Measurements from ENCODE around the gene RCSD1.

Gene RCSD1

DNA sequence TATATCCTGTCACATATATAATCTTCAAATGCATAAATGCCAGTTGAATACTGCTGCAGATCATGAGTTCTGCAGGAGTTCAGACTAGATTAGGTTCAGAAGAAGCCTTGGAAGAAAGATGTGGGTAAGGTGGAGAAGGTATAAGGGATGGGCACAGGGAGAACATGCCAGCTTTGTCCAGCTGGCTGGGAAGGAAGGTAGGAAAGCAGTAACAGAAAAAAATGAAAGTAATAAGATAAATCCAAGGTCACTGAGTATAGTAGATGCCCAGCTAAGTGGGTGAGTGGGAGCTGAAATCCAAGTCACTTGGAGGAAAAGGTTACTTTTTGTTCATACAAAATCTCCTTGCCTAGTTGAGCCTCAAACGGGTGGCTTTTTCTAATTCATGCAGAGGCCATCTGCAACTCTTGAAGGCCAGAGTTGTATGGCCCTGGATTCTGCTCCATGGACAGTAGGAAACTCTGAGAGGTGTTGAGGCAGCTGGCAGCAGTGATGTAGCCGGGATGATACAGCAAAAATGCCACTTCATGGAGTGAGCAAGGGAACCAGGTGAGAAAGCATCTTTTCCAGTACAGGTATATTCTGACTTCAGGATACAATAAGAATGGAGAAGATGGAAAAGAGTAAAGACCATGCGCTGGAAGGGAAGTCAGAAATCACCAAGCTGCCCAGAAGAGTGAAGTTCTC, 3.4 kb downstream of the RCSD1 start:
- H3K27ac ChIP-seq (ENCODE audit: low read length), result no peak overlapping the region
- no peak overlapping the region for H3K4me3 ChIP-seq (ENCODE audit: low read length)
- no peaks in the 10 kb centered on the region for H3K9me3 ChIP-seq (ENCODE audit: control insufficient read depth, low read depth, low read length)
- H3K9ac ChIP-seq (ENCODE audit: low read length), result no peak overlapping the region
- H3K36me3 ChIP-seq (ENCODE audit: control insufficient read depth, low read depth, low read length), result no peaks in the 10 kb centered on the region
- peaks cover 21% of the 10 kb centered on the region for H3K4me1 ChIP-seq (ENCODE audit: control insufficient read depth, low read depth, low read length)
- H3K27me3 ChIP-seq (ENCODE audit: control insufficient read depth, insufficient read depth, low read length), result peaks cover 63% of the 10 kb centered on the region

DNA sequence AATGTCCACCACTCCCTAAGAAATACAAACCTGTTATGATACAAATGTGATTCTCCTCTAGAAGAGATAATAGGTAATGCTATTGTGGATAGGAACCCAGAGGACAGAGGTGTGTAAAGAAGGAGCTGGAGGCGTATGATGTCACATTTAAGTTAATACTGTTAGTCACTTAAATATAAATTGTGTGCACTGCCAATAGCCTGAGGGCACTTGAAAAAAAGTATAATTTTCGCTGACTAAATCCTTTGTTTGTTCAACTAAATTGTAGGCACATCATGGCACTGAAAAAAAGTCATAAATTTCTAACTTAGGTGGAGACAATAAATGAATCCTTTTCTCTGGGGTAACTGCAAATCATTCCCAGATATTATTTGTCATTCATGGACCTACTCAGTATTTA, 4.4 kb downstream of the RCSD1 start:
- H3K4me3 ChIP-seq (ENCODE audit: low read length), result no peak overlapping the region
- H3K27me3 ChIP-seq (ENCODE audit: control insufficient read depth, insufficient read depth, low read length), result peaks cover 52% of the 10 kb centered on the region
- no peak overlapping the region for H3K27ac ChIP-seq (ENCODE audit: low read length)
- H3K9me3 ChIP-seq (ENCODE audit: control insufficient read depth, low read depth, low read length), result no peaks in the 10 kb centered on the region
- peaks cover 21% of the 10 kb centered on the region for H3K4me1 ChIP-seq (ENCODE audit: control insufficient read depth, low read depth, low read length)
- no peaks in the 10 kb centered on the region for H3K36me3 ChIP-seq (ENCODE audit: control insufficient read depth, low read depth, low read length)
- H3K9ac ChIP-seq (ENCODE audit: low read length), result no peak overlapping the region

DNA sequence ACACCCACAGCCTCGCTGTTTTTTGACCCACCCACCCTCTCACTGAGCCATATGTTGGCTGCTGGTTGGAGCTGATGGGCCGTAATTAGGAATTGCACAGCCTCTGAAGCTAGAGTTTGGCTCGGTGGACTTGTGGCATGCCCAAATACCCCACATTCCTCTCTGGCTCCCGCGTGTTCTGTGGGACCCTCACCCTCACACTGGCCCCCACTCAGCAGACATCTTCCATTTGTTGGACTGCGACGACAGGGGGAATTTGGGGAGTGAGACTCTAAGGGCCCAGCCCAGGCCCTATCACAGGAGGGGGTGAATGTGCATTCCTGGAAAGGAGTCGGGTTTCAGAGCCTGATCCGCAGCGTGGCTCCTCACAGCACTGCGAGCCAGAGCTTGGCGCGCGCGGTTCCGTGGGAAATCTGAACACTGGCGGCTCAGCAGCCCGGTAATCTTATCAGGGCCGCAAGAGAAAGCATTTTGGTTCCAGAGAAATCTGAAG, 5.2 kb downstream of the RCSD1 start:
- H3K27me3 ChIP-seq (ENCODE audit: control insufficient read depth, insufficient read depth, low read length), result peaks cover 46% of the 10 kb centered on the region
- peaks cover 21% of the 10 kb centered on the region for H3K4me1 ChIP-seq (ENCODE audit: control insufficient read depth, low read depth, low read length)
- H3K27ac ChIP-seq (ENCODE audit: low read length), result no peak overlapping the region
- H3K4me3 ChIP-seq (ENCODE audit: low read length), result peak overlapping the region; percentile 8
- no peaks in the 10 kb centered on the region for H3K36me3 ChIP-seq (ENCODE audit: control insufficient read depth, low read depth, low read length)
- H3K9ac ChIP-seq (ENCODE audit: low read length), result no peak overlapping the region
- H3K9me3 ChIP-seq (ENCODE audit: control insufficient read depth, low read depth, low read length), result no peaks in the 10 kb centered on the region

DNA sequence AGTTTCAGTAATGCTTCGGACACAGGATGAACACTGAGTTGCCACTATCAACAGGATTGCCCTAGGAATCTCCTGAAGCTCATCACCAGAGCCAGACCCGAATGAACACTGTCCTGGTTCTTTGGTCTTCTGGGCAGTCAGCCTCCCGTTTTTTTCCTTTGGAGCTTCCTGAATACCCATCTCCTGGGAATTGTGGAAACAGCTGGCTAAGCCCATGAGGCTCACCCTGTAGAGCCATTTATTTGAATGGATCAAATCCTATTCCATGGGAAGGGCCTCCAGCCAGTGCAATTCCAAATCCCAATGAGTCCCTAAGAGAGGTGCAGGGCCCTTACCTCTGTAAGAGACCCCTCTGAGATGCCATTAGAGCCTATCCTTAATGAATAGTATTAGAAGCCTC, 5.9 kb downstream of the RCSD1 start:
- Histone ChIP-seq H3K36me3 (ENCODE audit: control insufficient read depth, low read depth, low read length) (no peaks in the 10 kb centered on the region), H3K27ac (ENCODE audit: low read length) (no peak overlapping the region), H3K4me3 (ENCODE audit: low read length) (peak overlapping the region; percentile 8), H3K9ac (ENCODE audit: low read length) (no peak overlapping the region), H3K9me3 (ENCODE audit: control insufficient read depth, low read depth, low read length) (no peaks in the 10 kb centered on the region), H3K4me1 (ENCODE audit: control insufficient read depth, low read depth, low read length) (peaks cover 17% of the 10 kb centered on the region), H3K27me3 (ENCODE audit: control insufficient read depth, insufficient read depth, low read length) (peaks cover 38% of the 10 kb centered on the region)

DNA sequence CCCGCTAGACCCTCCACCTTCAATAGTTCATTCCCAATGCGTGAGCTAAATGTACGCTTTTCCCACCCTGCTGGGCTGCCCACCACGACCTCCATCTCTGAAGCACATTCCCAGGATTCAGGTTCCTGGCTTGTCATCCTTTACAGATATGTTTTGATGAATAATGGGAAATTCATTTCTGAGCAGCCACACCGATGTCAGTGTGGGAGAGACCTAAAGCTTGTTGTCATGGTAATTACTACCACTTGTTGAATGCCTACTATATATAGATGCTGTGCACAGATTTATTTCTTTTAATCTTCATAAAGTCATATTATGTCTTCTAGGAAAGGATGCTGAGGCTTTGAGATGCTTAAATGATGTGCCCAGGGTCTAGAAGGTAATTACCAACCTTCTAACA, 8.0 kb downstream of the RCSD1 start:
- H3K36me3 ChIP-seq (ENCODE audit: control insufficient read depth, low read depth, low read length), result no peaks in the 10 kb centered on the region
- peaks cover 9% of the 10 kb centered on the region for H3K4me1 ChIP-seq (ENCODE audit: control insufficient read depth, low read depth, low read length)
- no peak overlapping the region for H3K9ac ChIP-seq (ENCODE audit: low read length)
- H3K4me3 ChIP-seq (ENCODE audit: low read length), result no peak overlapping the region
- no peak overlapping the region for H3K27ac ChIP-seq (ENCODE audit: low read length)
- no peaks in the 10 kb centered on the region for H3K9me3 ChIP-seq (ENCODE audit: control insufficient read depth, low read depth, low read length)
- peaks cover 19% of the 10 kb centered on the region for H3K27me3 ChIP-seq (ENCODE audit: control insufficient read depth, insufficient read depth, low read length)

DNA sequence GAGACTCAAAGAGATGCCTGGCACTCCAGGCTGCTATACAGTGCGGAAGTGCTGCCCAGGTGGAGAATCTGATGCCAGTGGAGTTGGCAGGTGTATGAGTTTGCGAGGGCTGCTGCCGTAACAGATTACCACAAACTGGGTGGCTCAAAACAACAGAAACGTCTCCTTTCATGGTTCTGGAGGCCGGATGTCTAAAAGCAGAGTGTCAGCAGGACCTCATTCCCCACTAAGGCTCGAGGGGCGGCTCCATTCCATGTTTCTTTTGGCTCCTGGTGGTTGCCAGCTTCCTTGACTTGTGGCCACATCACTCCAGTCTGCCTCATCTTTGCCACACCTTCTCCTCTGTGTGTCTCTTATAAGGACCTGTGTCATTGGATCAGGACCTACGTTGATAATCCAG, 10.0 kb downstream of the RCSD1 start:
- Histone ChIP-seq H3K36me3 (ENCODE audit: control insufficient read depth, low read depth, low read length) (no peaks in the 10 kb centered on the region), H3K27ac (ENCODE audit: low read length) (no peak overlapping the region), H3K9ac (ENCODE audit: low read length) (no peak overlapping the region), H3K4me1 (ENCODE audit: control insufficient read depth, low read depth, low read length) (peaks cover 8% of the 10 kb centered on the region), H3K4me3 (ENCODE audit: low read length) (no peak overlapping the region), H3K27me3 (ENCODE audit: control insufficient read depth, insufficient read depth, low read length) (peaks cover 14% of the 10 kb centered on the region), H3K9me3 (ENCODE audit: control insufficient read depth, low read depth, low read length) (no peaks in the 10 kb centered on the region)

DNA sequence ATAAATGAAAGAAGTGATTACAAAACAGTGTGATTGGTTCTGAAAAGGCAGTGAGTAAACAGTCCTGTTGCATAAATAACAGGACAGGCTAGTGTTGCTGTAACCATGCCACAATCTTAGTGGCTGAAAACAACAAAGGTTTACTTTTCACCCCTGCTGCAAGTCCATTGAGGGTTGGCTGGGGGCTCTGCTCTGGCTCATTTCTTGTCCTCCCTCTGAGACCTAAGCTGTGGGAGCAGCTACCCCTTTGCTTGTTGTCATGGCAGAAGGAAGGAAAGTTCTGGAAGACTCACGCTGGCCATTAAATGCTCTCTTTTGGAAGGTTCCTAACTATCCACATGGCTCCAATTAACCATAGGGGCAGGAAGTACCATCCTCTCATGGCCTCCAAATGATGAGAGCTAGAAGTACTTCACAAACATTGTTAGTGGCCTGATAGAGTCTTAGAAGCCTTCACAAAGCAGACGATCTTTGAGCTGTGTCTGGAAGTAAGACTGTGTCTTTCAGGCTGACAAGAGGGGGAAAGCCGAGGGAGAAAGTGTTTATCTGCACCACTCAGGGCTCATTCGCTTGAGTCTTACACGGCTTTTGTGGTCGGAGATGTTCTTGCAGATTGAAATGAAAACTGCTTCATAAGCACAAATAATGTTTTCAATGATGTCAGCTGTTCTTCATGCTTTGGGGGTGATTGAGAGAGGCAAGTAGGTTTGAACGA, 11.9 kb downstream of the RCSD1 start:
- Histone ChIP-seq H3K4me3 (ENCODE audit: low read length) (no peak overlapping the region), H3K9ac (ENCODE audit: low read length) (no peak overlapping the region), H3K9me3 (ENCODE audit: control insufficient read depth, low read depth, low read length) (no peaks in the 10 kb centered on the region), H3K27ac (ENCODE audit: low read length) (no peak overlapping the region), H3K27me3 (ENCODE audit: control insufficient read depth, insufficient read depth, low read length) (no peaks in the 10 kb centered on the region), H3K4me1 (ENCODE audit: control insufficient read depth, low read depth, low read length) (no peaks in the 10 kb centered on the region), H3K36me3 (ENCODE audit: control insufficient read depth, low read depth, low read length) (no peaks in the 10 kb centered on the region)

DNA sequence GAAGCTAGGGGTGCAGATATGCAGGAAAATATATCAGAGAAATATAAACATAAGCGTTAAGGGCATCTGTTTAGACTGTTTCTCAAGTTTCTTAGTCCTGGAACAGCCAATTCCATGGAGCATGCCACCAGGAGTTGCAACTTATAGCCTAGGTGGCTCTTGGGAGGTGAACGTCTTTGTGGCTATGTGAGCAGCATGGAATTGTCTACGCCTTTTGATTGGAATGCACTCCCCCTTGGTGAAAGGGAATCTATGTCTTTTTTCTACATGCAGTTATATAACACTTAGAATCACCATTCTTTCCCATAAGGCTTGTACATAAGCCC, 12.4 kb downstream of the RCSD1 start:
- H3K9ac ChIP-seq (ENCODE audit: low read length), result no peak overlapping the region
- H3K27me3 ChIP-seq (ENCODE audit: control insufficient read depth, insufficient read depth, low read length), result no peaks in the 10 kb centered on the region
- H3K4me3 ChIP-seq (ENCODE audit: low read length), result no peak overlapping the region
- no peaks in the 10 kb centered on the region for H3K9me3 ChIP-seq (ENCODE audit: control insufficient read depth, low read depth, low read length)
- no peaks in the 10 kb centered on the region for H3K4me1 ChIP-seq (ENCODE audit: control insufficient read depth, low read depth, low read length)
- H3K36me3 ChIP-seq (ENCODE audit: control insufficient read depth, low read depth, low read length), result no peaks in the 10 kb centered on the region
- H3K27ac ChIP-seq (ENCODE audit: low read length), result no peak overlapping the region

DNA sequence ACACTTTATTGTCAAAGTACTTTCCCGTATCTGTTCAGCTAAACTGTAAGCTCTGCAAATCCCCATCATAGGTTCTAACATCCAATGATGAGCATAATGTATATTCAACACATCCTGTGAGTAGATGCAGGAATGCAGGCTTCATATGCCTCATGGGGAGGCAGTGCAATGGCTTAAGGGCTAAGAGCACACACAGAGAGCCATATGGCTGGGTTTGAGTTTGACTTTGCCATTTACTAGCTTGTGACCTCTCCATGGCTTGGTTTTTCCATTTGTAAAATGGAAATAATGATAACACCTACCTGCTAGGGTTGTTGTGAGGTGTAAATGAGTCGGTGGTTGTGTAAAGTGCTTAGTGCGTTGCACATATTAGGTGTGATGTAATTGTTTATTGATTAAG, 13.4 kb downstream of the RCSD1 start:
- H3K9me3 ChIP-seq (ENCODE audit: control insufficient read depth, low read depth, low read length), result no peaks in the 10 kb centered on the region
- H3K36me3 ChIP-seq (ENCODE audit: control insufficient read depth, low read depth, low read length), result no peaks in the 10 kb centered on the region
- no peaks in the 10 kb centered on the region for H3K27me3 ChIP-seq (ENCODE audit: control insufficient read depth, insufficient read depth, low read length)
- no peak overlapping the region for H3K27ac ChIP-seq (ENCODE audit: low read length)
- H3K9ac ChIP-seq (ENCODE audit: low read length), result no peak overlapping the region
- no peaks in the 10 kb centered on the region for H3K4me1 ChIP-seq (ENCODE audit: control insufficient read depth, low read depth, low read length)
- no peak overlapping the region for H3K4me3 ChIP-seq (ENCODE audit: low read length)

DNA sequence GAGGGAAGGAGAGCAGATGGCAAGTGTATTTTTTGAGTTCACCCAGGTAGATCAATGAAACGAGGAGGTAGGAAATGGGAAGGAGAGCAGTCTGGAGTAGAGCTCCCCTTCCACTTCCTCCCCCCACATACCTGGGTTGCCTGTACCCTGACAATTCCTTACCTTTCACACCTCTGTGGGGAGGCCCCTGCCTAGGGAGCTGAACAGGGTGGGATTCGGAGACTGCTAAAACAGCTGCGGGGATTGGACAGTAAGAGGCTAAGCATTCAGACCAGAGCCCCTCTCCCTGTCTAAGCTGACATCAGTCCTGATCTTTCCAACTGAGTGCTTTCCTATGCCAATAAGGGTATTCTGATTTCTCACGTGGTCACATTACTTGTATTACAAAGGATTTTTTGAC, 14.5 kb downstream of the RCSD1 start:
- no peak overlapping the region for H3K9ac ChIP-seq (ENCODE audit: low read length)
- H3K4me1 ChIP-seq (ENCODE audit: control insufficient read depth, low read depth, low read length), result no peaks in the 10 kb centered on the region
- H3K36me3 ChIP-seq (ENCODE audit: control insufficient read depth, low read depth, low read length), result no peaks in the 10 kb centered on the region
- H3K27me3 ChIP-seq (ENCODE audit: control insufficient read depth, insufficient read depth, low read length), result no peaks in the 10 kb centered on the region
- no peaks in the 10 kb centered on the region for H3K9me3 ChIP-seq (ENCODE audit: control insufficient read depth, low read depth, low read length)
- no peak overlapping the region for H3K27ac ChIP-seq (ENCODE audit: low read length)
- H3K4me3 ChIP-seq (ENCODE audit: low read length), result no peak overlapping the region

DNA sequence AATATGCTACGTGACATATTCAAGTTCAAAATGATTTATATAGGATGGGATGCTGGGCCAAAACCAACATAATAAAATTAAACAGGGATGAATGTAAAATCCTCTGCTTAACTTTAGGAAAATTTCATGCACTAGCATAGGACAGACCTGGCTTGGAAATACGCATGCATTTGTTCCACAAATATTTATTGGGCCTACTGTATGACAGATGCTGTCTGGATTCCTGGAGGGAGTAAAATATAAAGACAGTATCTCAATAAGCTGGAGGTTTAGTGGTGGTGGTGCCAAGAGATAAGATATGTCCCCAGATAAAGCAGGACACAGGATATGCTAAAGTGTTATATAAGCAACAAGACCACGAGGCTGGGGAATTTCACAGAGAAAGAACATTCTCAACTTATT, 15.1 kb downstream of the RCSD1 start:
- H3K4me3 ChIP-seq (ENCODE audit: low read length), result no peak overlapping the region
- H3K27ac ChIP-seq (ENCODE audit: low read length), result no peak overlapping the region
- H3K36me3 ChIP-seq (ENCODE audit: control insufficient read depth, low read depth, low read length), result no peaks in the 10 kb centered on the region

More for the DNA sequence above, 15.1 kb downstream of the RCSD1 start:
- Histone ChIP-seq H3K4me1 (ENCODE audit: control insufficient read depth, low read depth, low read length) (no peaks in the 10 kb centered on the region), H3K27me3 (ENCODE audit: control insufficient read depth, insufficient read depth, low read length) (no peaks in the 10 kb centered on the region), H3K9ac (ENCODE audit: low read length) (no peak overlapping the region), H3K9me3 (ENCODE audit: control insufficient read depth, low read depth, low read length) (no peaks in the 10 kb centered on the region)

All from iPS-18a (cell line).